HCT116 (cell line): ENCODE measurements around the gene TINCR.

Experiments
- EGR1 ChIP-seq: IDR thresholded peaks from 2 replicates; pipeline ENCODE4 v1.6.1; 2012; ENCODE audit warnings: low read depth
- EZH2 ChIP-seq: fragments of 200-600 bp; sonication (generic); IDR thresholded peaks from 2 replicates; pipeline ENCODE4 v1.6.1; 2017; ENCODE audit warnings: antibody characterized with exemption, mixed run types
- POLR2A ChIP-seq: IDR thresholded peaks from 2 replicates; pipeline ENCODE4 v1.7.0; 2011; ENCODE audit warnings: borderline replicate concordance; ENCODE audit not compliant: insufficient read depth, insufficient read length; ENCODE audit errors: extremely low read depth
- POLR2AphosphoS5 ChIP-seq: IDR thresholded peaks from 2 replicates; pipeline ENCODE4 v1.6.1; 2011; ENCODE audit warnings: mild to moderate bottlenecking, low read depth, low read length, moderate library complexity
- RAD21 ChIP-seq: IDR thresholded peaks from 2 replicates; pipeline ENCODE4 v1.6.1; 2012; ENCODE audit warnings: low read depth, mild to moderate bottlenecking
- SIN3A ChIP-seq: IDR thresholded peaks from 2 replicates; pipeline ENCODE4 v1.6.1; 2012; ENCODE audit warnings: low read depth
- SRF ChIP-seq: IDR thresholded peaks from 2 replicates; pipeline ENCODE4 v1.6.1; 2012; ENCODE audit warnings: low read depth
- YY1 ChIP-seq: IDR thresholded peaks from 2 replicates; pipeline ENCODE4 v1.6.1; 2011; ENCODE audit warnings: low read length, low read depth, moderate library complexity, mild to moderate bottlenecking; ENCODE audit not compliant: insufficient replicate concordance; ENCODE audit errors: extremely low read depth
- ZFX ChIP-seq: fragments of 450-650 bp; IDR thresholded peaks from 2 replicates; pipeline ENCODE4 v1.6.1; 2017
- TF ChIP-seq, protein P1 (sequence below), 3 experiments: fragments of 200-600 bp in 1 of 3; sonication (generic) in 1 of 3; IDR thresholded peaks in 2 of 3; conservative IDR thresholded peaks in 1 of 3; 2 replicates each; pipeline ENCODE4 v1.5.1; 2012 to 2017; ENCODE audit warnings: low read depth in 2 of 3, low read length in 2 of 3, antibody characterized with exemption in 1 of 3, borderline replicate concordance in 1 of 3, control low read depth in 1 of 3, mild to moderate bottlenecking in 1 of 3, mixed read lengths in 1 of 3, mixed run types in 1 of 3, moderate library complexity in 1 of 3; ENCODE audit not compliant: insufficient read depth in 1 of 3
- TF ChIP-seq, protein P2 (sequence below): IDR thresholded peaks from 2 replicates; pipeline ENCODE4 v1.6.1; 2012
- TF ChIP-seq, protein P3 (sequence below): IDR thresholded peaks from 2 replicates; pipeline ENCODE4 v1.6.1; 2011; ENCODE audit warnings: mild to moderate bottlenecking, low read length, moderate library complexity; ENCODE audit not compliant: insufficient replicate concordance; ENCODE audit errors: extremely low read depth
- TF ChIP-seq, protein P4 (sequence below): IDR thresholded peaks from 2 replicates; pipeline ENCODE4 v1.6.1; 2012

DNA sequence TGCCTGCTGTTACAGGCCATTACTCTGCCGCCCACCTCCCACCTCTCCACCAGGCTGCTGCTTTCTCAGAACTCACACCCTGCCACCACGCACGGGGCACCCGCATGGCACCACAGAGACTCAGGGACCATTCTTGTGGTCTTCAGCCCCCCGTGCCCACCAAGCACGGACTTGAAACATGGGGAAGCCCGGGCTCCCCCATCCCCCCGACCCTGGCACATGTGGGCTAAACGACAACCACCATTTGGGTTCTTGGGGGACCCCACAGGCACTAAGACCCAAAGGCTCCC lies 23.1 kb upstream of the TINCR start:
- TF ChIP-seq EZH2 (no peak), EGR1 (no peak), SRF (no peak), YY1 (no peak), POLR2AphosphoS5 (no peak), ZFX (no peak), POLR2A (no peak), RAD21 (no peak), SIN3A (no peak)
- TF ChIP-seq, protein P1, sequence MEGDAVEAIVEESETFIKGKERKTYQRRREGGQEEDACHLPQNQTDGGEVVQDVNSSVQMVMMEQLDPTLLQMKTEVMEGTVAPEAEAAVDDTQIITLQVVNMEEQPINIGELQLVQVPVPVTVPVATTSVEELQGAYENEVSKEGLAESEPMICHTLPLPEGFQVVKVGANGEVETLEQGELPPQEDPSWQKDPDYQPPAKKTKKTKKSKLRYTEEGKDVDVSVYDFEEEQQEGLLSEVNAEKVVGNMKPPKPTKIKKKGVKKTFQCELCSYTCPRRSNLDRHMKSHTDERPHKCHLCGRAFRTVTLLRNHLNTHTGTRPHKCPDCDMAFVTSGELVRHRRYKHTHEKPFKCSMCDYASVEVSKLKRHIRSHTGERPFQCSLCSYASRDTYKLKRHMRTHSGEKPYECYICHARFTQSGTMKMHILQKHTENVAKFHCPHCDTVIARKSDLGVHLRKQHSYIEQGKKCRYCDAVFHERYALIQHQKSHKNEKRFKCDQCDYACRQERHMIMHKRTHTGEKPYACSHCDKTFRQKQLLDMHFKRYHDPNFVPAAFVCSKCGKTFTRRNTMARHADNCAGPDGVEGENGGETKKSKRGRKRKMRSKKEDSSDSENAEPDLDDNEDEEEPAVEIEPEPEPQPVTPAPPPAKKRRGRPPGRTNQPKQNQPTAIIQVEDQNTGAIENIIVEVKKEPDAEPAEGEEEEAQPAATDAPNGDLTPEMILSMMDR (IDR thresholded peaks at IDR 0.05 in 2 of 3, conservative IDR thresholded peaks at IDR 0.05 in 1 of 3; ENCODE audit: borderline replicate concordance in 1 of 3, insufficient read depth in 1 of 3, low read depth in 2 of 3, low read length in 2 of 3), result no peak
- TF ChIP-seq, protein P2, sequence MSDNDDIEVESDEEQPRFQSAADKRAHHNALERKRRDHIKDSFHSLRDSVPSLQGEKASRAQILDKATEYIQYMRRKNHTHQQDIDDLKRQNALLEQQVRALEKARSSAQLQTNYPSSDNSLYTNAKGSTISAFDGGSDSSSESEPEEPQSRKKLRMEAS, result no peak
- TF ChIP-seq, protein P3, sequence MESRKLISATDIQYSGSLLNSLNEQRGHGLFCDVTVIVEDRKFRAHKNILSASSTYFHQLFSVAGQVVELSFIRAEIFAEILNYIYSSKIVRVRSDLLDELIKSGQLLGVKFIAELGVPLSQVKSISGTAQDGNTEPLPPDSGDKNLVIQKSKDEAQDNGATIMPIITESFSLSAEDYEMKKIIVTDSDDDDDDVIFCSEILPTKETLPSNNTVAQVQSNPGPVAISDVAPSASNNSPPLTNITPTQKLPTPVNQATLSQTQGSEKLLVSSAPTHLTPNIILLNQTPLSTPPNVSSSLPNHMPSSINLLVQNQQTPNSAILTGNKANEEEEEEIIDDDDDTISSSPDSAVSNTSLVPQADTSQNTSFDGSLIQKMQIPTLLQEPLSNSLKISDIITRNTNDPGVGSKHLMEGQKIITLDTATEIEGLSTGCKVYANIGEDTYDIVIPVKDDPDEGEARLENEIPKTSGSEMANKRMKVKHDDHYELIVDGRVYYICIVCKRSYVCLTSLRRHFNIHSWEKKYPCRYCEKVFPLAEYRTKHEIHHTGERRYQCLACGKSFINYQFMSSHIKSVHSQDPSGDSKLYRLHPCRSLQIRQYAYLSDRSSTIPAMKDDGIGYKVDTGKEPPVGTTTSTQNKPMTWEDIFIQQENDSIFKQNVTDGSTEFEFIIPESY, result no peak
- TF ChIP-seq, protein P4, sequence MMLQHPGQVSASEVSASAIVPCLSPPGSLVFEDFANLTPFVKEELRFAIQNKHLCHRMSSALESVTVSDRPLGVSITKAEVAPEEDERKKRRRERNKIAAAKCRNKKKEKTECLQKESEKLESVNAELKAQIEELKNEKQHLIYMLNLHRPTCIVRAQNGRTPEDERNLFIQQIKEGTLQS, result no peak
